HTR-8/SVneo (cell line): ENCODE data around the gene SPDYE16.
"Not testable (repeated sequence)": the region's sequence is repeated elsewhere in the genome, so short reads cannot be mapped to it uniquely, and the experiment has no call there.

ENCODE experiments used
- DNase-seq: peaks from one replicate; pipeline ENCODE4 v3.0.0; 2011; ENCODE audit warnings: low spot score, mixed read lengths; ENCODE audit not compliant: insufficient read length
- FAIRE-seq: peaks from 2 replicates; lab custom pipeline; 2011; peaks lifted over from hg19 to GRCh38; lab: Jason Lieb, UNC

Gene SPDYE16

DNA sequence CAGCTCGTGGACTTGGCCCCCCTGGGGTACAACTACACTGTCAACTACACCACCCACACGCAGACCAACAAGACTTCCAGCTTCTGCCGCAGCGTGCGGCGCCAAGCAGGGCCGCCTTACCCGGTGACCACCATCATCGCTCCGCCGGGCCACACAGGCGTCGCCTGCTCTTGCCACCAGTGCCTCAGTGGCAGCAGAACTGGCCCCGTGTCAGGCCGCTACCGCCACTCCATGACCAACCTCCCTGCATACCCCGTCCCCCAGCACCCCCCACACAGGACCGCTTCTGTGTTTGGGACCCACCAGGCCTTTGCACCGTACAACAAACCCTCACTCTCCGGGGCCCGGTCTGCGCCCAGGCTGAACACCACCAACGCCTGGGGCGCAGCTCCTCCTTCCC, 60.4 kb downstream of the SPDYE16 start:
- not testable (repeated sequence) for FAIRE-seq, DNase-seq
